GM18870 (cell line): ENCODE results near the gene CCDC112.
"Not testable (repeated sequence)": the region's sequence is repeated elsewhere in the genome, so short reads cannot be mapped to it uniquely, and the experiment has no call there.

Source experiments
- ATAC-seq: cut with Tn5 transposase; IDR thresholded peaks from one replicate; pipeline ENCODE4 v1.9.1; 2021; ENCODE audit warnings: moderate library complexity; ENCODE audit not compliant: unreplicated experiment

The CCDC112 gene, protein sequence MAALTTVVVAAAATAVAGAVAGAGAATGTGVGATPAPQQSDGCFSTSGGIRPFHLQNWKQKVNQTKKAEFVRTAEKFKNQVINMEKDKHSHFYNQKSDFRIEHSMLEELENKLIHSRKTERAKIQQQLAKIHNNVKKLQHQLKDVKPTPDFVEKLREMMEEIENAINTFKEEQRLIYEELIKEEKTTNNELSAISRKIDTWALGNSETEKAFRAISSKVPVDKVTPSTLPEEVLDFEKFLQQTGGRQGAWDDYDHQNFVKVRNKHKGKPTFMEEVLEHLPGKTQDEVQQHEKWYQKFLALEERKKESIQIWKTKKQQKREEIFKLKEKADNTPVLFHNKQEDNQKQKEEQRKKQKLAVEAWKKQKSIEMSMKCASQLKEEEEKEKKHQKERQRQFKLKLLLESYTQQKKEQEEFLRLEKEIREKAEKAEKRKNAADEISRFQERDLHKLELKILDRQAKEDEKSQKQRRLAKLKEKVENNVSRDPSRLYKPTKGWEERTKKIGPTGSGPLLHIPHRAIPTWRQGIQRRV

DNA sequence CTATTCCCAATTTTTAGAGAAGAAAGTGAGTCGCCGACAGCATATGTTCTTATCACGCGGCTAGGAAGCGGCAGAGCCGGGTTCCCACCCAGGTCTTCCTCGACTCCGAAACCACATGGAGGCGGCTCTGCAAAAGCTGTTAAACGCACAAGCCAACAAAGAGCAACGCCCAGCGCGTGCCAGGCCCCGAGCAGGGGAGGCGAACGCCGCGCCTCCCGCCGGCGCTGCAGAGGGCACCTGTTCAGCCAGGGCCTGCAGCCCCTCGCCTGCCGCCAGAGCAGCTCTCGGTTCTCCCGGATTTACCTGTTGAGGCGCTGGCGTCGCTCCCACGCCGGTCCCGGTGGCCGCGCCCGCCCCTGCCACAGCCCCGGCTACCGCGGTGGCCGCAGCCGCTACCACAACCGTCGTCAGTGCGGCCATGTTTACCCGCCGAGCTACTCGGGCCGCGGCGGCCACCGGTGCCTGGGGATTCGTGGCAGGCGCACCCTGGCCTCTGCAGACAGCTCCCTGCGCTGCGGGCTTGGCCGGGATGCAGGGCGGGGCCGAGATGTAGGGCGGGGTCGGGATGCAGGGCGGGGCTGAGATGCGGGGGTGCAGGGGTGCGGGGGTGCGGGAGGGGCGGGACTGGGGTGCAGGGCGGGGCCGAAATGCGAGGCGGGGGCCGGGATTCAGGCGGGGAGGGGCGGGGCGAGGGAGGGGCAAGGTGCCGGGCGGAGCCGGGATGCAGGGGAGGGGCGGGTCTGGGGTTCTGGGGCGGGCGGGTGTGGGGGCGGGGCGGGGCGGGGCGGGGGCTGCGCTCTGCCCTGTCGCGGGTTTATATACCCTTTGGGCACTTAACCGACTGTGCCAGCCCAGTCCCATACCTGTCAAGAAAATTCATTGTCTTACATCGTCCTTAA is at the start of gene CCDC112:
Gene CCDC112, minus strand, starts transcription at position 531 of the 899 bp plus-strand sequence. Its CDS starts 111 bp downstream, at position 420.
- ATAC-seq, result peak; percentile 69

DNA sequence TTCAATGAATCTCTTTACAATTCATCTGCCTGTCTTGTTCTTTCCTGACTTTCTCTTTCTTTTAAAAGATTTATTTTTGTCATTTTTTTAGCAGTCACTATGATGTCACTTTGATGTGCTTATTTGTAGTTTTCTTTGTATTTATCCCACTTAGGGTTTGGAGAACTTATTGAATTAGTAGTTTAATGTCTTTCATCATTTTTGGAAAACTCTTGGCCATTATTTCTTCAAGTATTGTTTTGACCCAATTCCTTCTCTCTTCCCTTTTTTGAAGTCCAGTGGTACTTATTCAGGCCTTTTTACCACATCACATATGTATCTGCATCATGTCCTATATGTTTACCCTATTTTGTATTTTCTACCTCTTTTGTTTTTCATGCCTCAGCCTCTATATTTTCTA is 48.9 kb upstream of the CCDC112 start:
- ATAC-seq, result no peak

DNA sequence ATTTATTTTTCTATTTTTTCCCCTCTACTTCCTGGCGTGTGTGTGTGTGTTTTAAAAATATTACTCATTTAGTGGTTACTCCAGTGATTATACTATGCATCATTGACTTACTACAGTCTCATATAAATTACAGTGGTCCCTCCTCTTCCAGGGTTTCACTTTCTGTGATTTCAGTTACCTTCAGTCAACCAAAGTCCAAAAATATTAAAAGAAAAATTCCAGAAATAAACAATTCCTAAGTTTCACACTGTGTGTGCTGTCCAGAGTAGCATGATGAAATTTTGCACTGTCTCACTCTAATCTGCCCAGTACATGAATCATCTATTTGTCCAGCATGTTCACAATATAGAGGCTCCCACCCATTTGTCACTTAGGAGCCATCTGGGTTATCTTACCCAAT is 47.4 kb upstream of the CCDC112 start:
- no peak for ATAC-seq

DNA sequence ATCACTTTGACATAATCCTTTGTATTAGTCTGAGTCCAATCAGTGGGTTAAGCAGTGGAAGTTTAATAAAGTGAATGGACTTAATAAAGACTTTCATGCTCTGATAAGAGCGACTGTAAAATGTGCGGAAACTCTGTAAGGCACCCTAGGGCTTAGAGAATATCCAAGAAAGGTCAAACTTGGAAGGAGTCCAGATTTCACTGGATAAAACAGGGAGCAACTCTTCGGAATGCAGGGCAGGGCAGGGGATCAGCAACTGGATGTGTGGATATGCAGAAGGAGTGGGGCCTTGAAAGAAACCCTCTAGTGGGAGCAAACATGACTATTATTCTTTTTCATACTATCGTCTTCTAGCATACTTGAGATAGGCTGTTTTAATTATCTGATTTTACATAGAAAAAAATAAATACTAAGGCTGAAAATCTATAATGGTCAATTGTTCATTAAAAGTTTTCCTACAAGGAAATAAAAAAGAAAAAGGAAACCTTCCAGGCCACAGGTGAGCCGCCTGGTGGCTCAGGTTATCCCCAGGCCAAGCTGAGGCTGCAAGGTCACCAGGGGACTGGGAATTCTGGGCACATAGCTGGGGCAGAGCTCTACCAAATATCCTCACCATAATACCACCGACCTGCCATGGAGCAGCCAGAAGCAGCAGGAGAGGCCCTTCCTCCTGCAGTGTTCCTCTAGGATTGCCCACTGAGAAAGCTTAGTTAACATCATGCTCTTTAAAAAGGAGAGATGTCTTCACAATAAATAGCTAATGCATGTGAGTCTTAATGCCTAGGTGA is 46.3 kb upstream of the CCDC112 start:
- ATAC-seq, result no peak

DNA sequence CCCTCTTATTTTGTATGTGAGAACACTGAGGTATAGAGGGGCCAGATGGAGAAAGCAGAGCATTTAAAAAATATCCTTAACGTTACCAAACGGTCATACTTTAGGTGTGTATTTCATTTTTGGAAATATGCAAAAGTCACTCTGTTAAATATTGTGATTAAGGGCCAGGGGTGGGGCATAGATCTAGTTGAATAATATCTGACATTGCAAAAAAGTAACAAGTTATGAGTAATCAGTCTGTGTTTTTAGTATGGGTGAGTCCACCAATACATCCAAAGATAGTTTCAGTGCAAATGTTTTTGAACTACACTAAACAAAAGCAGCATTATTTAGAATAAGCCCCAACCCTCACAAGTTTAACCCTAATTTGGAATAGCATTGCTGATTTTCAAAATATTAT is 45.3 kb upstream of the CCDC112 start:
- ATAC-seq, result no peak

DNA sequence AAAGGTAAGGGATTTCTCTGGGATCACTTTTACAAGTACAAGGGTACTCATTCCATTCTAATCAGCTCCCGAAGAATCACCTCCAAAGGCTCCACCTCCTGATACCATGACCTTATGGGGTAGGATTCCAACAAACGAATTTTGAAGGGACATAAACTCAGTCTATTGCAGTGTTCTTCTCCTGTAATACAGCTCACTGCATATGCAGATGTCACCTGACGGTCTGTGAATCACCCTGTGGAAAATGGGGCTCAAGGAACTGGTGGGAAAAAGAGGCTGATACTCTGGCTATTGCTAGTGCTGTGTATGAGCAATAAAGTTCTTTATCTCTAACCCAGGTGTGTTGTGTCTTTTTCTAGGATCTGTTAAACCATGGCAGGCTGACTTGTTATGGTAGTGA is 42.4 kb upstream of the CCDC112 start:
- no peak for ATAC-seq

DNA sequence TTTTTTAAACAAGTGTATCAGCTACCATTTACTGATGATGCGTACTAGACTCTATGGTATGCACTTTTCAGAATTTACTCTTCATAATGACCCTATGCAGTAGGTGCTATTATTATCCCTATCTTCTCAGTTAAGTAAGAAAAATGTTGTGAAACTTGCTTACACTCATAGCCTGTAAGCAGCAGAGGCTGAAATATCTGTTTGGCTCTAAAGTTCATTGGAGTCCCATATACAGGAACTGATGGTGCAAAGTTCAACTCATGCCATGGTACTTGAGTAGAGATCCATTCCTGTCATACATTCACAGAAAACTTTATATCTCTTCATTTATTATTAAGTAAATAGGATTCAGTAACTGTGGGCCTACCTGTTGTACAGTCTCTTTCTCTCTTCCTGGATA is 41.4 kb upstream of the CCDC112 start:
- no peak for ATAC-seq

DNA sequence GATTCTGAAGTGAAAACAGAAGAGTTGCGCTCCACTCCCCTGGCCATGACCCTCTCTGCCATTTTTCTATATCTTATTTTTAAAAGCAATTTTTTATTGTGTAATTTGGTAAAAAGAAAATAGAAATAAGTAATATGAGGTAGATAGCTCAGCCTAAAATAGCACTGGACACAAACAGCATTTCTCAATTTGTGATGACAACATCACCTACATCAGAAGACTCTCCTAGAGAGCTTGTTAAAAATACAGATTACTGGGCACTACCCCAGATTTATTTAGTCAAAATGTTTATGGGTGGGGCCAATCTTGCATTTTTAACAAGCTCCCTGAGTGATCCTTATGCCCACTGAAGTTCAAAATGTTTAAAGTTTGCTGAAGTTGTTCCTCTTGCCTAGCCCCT is 40.5 kb upstream of the CCDC112 start:
- ATAC-seq, result no peak

DNA sequence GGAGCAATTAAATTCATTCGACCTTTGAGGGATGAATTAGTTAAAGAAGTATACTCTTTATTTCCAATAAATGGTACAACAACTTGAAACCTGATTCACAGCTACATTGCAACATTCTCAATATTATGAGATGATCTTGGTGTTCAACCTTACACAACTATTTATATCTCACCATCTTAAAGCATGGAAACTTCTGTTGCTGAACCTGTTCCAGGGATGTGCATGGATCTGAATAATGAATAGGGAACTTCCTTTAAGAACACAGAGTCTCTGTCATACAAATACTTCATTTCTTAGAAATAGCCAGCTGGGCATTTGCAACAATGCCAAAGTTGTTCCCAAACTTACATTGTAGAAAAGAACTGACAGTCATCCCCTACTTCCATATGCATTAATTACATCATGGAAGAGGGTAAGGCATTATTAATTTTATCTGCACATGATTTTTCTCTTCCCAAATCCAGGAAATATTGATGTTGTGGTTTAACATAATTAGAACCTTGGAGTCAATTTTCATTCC is 39.8 kb upstream of the CCDC112 start:
- ATAC-seq, result no peak

DNA sequence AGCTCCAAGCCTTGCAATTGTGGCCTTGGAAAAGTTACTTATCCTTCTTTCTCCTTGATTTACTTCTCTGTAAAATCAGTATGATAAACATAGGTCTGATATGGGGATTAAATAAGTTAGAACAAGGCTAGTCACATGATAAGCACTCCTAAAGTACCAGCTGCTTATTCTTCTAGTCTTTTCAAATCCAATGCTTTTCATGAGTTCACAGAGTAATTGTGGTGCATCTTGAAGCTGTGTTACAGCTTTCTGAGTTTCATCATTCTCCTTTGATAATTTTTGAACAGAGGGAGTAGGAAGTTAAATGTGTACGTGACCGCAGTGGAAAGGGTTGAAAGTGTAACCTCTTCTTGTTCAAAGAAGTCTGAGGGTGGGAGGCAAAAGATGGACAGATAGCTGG is 38.8 kb upstream of the CCDC112 start:
- no peak for ATAC-seq

DNA sequence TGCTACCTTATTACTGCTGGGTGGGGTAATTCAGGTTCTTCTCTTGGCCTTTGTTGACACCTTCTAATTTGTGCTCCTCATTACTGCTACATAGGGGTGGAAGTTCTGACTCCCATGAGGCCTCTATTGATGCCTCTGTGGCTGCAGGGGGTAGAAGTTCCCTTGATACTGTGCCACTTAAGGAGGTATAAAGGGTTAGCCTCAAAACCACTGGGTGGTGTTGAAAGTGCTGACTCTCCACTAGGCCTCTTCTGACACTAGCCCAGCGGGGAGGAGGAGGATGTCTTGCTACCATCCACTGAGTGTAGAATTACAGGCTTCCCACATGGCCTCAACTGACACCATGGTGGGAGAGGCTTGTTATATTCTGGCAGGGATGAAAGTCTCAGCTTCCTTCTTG is 36.7 kb upstream of the CCDC112 start:
- ATAC-seq, result no peak

DNA sequence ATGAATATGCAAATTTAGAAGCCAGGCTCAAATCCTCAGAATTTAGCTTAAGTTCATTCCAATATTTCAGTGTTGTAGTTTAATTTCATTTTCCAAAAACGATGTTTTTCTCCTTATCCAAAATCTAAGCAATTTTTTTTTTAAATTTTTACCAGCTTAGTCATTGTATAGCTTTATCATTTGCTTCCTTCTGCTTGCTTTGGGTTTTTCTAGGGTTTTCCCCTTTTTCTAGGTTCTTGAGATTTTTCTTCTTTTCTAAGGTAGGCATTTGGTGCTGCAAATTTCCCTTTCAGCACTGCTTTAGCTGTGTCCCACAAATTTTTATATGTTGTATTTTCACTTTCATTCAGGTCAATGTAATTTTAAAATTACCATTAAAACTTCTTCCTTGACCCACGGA is 34.4 kb upstream of the CCDC112 start:
- ATAC-seq, result peak; percentile 68

DNA sequence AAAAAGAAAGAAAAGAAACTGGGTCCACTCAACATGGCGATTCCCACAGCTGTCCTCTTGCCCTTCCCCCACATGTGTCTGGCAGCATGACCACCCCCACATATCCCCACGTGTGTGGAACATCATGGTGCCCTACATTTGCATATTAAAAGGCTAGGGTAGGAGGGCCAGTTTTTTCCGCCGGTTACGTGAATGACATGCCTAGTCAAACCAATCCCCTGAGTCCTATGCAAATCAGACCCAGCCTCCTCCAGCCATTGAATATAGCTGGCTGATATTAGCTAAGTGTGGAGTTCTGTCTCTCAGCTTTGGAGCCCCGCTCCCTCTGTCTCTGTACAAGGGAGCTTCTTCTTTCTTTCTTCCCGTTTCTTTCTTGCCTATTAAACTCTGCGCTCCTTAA is 33.0 kb upstream of the CCDC112 start:
- no peak for ATAC-seq

DNA sequence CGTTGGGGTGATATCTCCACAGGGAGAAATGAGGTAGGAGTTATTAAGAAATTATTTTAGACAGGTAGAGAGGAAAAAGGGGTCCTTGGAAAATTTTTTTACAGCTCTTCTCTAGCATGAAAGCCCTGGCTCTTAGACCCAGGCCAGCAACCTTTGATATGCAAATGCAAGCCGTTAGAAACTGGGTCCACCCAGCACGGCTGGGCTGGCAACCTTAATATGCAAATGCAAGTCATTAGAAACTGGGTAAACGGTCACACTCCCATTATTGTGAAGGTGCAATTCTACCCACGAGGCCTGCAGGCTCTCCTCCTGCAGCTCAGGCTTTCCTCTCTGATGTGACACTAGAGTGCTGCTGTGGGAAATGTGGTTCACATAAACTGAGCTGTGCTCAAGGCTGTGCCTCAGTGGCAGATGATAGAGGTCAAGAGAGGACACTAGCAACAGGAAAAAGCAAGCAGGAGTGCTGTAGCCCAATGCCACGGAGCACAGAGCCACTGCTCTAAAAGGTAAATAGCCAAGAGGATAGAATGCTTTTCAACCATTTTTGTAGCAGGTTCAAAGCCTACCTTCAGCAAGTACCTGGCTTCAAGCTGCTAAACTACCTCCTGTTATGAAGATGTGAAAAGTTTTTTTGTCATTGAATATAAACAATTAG is 32.3 kb upstream of the CCDC112 start:
- ATAC-seq, result not testable (repeated sequence)

DNA sequence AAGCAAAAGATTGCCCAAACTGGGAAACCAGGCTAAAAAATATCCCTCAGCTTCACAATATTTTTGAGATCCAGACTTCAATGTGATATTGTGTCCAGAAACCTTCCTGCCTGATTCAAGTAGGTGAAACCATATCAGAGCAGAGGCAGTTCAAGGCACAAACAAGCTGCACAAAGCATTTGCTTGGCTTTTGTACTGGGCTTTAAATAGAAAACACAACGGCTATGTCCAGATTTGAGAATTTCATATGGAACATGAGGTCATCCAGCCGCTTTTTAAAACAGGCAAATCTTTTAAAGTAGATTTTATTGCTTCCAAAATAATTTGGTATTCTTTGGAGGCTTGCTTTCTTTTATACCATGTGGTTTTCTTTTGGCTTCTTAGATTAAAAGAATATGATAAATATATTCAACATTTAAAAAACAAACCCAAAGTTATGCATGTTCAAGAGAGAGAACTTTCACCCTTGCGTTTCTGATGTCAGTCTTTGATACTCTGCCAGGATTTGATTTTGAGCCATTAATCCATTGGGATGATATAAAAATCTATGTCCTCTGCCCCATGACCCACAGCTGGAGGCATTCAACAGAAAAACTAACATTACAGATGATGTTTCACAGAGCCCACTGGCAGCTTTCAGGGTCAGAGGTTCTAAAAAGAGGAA is 29.0 kb upstream of the CCDC112 start:
- no peak for ATAC-seq

DNA sequence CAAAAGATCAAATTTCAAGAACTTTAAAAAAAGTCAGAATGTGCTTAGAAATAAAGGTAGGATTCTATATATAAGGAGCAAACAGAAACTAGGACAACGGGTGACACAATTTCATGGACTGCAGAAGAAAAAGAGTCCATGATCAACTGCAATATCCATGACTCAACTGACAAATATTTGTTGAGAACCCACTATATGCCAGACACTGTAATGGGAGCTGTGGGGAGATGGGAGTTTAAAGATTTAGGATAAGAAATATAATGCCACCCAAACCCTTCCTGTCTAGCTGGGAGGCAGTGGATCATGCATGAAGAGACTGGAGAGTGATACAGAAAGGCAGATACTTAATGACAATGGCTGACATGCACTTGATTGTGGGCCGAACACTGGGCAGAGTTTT is 27.6 kb upstream of the CCDC112 start:
- no peak for ATAC-seq

DNA sequence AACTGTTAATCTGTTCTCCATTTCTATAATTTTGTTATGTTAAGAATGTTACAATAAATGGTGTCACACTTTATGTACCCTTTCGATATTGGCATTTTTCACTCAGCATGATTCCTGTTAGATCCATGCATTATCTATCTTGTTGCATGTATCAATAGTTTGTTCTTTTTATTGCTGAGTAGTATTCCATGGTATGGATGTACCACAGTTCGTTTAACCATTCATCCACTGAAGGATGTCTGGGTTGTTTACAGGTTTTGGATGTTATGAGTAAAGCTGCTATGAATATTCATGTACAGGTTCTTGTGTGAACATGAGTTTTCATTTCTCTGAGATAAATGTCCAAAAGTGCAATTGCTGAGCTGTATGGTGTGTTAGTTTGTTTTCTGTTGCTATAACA is 26.3 kb upstream of the CCDC112 start:
- ATAC-seq, result no peak

DNA sequence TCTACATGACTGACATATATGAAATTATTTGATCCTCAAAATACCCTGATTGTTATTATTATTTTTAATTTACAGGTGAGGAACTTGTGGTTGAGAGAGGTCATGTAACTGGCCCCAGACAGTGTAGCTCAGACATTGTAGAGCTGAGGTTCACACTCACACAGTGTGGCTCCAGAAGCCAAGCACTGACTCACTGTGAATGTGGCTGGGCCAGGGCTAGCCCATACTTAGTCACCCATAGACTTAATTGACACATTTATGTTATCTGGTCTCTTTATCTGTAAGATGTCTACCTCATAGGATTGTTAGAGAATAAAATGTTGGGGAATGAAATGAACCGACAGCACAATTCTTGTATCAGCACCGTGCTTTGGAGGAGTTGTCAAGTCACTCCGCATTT is 24.9 kb upstream of the CCDC112 start:
- ATAC-seq, result no peak

DNA sequence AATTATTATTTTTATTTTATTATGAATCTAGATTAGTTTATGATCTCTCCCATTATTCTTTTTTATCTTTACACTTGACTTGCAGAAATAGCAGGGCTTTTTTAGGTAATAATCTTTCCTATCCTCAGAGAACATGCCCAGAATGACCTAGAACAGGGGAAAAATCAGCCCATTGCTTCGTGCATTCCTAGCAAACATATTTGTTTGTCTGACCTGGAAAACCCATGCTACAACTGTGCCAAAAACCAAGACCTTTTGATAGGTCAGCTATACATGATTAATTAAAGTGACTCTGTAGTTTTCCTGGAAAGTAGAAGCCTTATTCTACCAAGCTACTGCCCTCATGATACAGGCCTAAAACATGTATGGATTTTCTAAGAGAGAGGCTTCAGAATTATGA is 24.1 kb upstream of the CCDC112 start:
- no peak for ATAC-seq

DNA sequence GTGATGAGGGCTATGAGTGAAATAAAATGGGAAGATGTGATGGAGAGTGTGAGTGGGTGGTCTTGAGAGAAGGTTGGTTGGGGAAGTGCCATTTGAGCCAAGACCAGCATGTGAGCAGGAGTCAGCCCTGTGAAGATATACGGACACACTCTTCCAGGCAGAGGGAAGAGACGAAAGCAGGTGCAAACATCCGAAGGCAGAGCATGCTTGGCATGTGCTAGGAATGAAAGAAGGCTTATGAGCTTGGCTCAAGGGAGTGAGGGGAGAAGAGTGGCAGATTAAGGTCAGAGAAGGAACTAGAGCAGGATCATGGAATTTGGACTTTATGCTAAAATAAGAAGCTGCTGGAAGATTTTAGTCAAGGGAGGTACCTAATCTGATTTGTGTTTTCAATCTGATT is 23.6 kb upstream of the CCDC112 start:
- ATAC-seq, result no peak
